IMR-90 (cell line): Measurements from ENCODE around the gene UBE3A. TPM values are rescaled to one million over a fixed set of nuclear protein-coding genes. Genes with fewer than 3 reads are reported as not detected.

Source experiments
- ATAC-seq: fragments of 200-7000 bp; cut with Tn5 transposase; 2 replicates; pipeline ENCODE4 v1.9.1; 2020; ENCODE audit warnings: low read depth, mild to moderate bottlenecking, moderate library complexity
- BruUV-seq: library from RNA; stranded (reverse); fragments of 400-500 nt; replicated peaks from 2 replicates; lab custom pipeline; 2021; lab: Mats Ljungman, UMichigan
- CTCF ChIA-PET: fragments of 300-600 bp; formaldehyde crosslinking; extraction: SDS; loops from one replicate; lab custom pipeline; 2021; ENCODE audit warnings: antibody characterized with exemption; lab: Yijun Ruan, JAX
- POLR2A ChIA-PET: fragments of 300-600 bp; sonication (Branson Sonifier 250); formaldehyde crosslinking; loops from one replicate; lab custom pipeline; 2022; ENCODE audit warnings: antibody characterized with exemption; ENCODE audit not compliant: unreplicated experiment; lab: Charles Lee
- DNase-seq: peaks from one replicate; pipeline ENCODE4 v3.0.0; 2013
- H2AFZ ChIP-seq: replicated peaks from 2 replicates; pipeline ENCODE3; 2013; ENCODE audit warnings: low read length, mild to moderate bottlenecking; ENCODE audit not compliant: poor library complexity
- H2AK5ac ChIP-seq: 2 replicates; pipeline ENCODE4 v1.6.1; 2013; ENCODE audit warnings: low read depth, low read length, inconsistent platforms
- H2AK9ac ChIP-seq: replicated peaks from 2 replicates; pipeline ENCODE3; 2013; ENCODE audit warnings: mild to moderate bottlenecking, low read depth, low read length, moderate library complexity; ENCODE audit not compliant: poor library complexity
- H2BK120ac ChIP-seq: 2 replicates; pipeline ENCODE4 v1.6.1; 2013; ENCODE audit warnings: low read depth, low read length, inconsistent platforms
- H2BK15ac ChIP-seq: 3 replicates; pipeline ENCODE4 v1.6.1; 2013; ENCODE audit warnings: low read depth, low read length, inconsistent platforms
- H2BK20ac ChIP-seq: 2 replicates; pipeline ENCODE4 v1.6.1; 2013; ENCODE audit warnings: low read depth, mild to moderate bottlenecking, inconsistent platforms, low read length, moderate library complexity
- H2BK5ac ChIP-seq: 2 replicates; pipeline ENCODE4 v1.6.1; 2013; ENCODE audit warnings: mild to moderate bottlenecking, low read depth, low read length, inconsistent platforms; ENCODE audit not compliant: poor library complexity, severe bottlenecking
- H3K14ac ChIP-seq: replicated peaks from 2 replicates; pipeline ENCODE4 v1.6.1; 2013; ENCODE audit warnings: low read depth, low read length, inconsistent platforms
- H3K18ac ChIP-seq: 2 replicates; pipeline ENCODE4 v1.6.1; 2013; ENCODE audit warnings: low read depth, low read length, control low read depth
- H3K23ac ChIP-seq: 2 replicates; pipeline ENCODE4 v1.6.1; 2013; ENCODE audit warnings: low read depth, low read length, inconsistent platforms
- H3K27ac ChIP-seq: 2 replicates; pipeline ENCODE4 v1.5.1; 2013; ENCODE audit warnings: mild to moderate bottlenecking, control low read depth, low read length; ENCODE audit not compliant: insufficient read depth
- H3K27me3 ChIP-seq: 2 replicates; pipeline ENCODE4 v1.6.1; 2013; ENCODE audit warnings: low read length; ENCODE audit not compliant: control insufficient read depth, insufficient read depth
- H3K36me3 ChIP-seq: 2 replicates; pipeline ENCODE4 v1.6.1; 2013; ENCODE audit warnings: low read length, mixed read lengths; ENCODE audit not compliant: control insufficient read depth, insufficient read depth
- H3K4ac ChIP-seq: 2 replicates; pipeline ENCODE4 v1.6.1; 2013; ENCODE audit warnings: low read depth, low read length, inconsistent platforms
- H3K4me1 ChIP-seq: 2 replicates; pipeline ENCODE4 v1.6.1; 2013; ENCODE audit warnings: low read length, mixed read lengths; ENCODE audit not compliant: control insufficient read depth, insufficient read depth
- H3K4me2 ChIP-seq: 2 replicates; pipeline ENCODE4 v1.6.1; 2013; ENCODE audit warnings: low read depth, mild to moderate bottlenecking, control low read depth, low read length, moderate library complexity
- H3K4me3 ChIP-seq: 2 replicates; pipeline ENCODE4 v1.5.1; 2013; ENCODE audit warnings: low read depth, mild to moderate bottlenecking, control low read depth, low read length, moderate library complexity; ENCODE audit not compliant: insufficient read depth
- H3K56ac ChIP-seq: 2 replicates; pipeline ENCODE4 v1.6.1; 2013; ENCODE audit warnings: low read length, inconsistent platforms; ENCODE audit not compliant: insufficient read depth; ENCODE audit errors: extremely low read depth
- H3K79me1 ChIP-seq, 2 experiments: 2 replicates each; pipeline ENCODE4 v1.6.1; 2013; ENCODE audit warnings: low read length in 2 of 2, inconsistent platforms in 1 of 2, low read depth in 1 of 2
- H3K9ac ChIP-seq: 2 replicates; pipeline ENCODE4 v1.6.1; 2013; ENCODE audit warnings: low read depth, low read length, control low read depth
- H3K9me1 ChIP-seq: 2 replicates; pipeline ENCODE4 v1.6.1; 2013; ENCODE audit warnings: low read length, inconsistent platforms; ENCODE audit not compliant: insufficient read depth
- H3K9me3 ChIP-seq: 2 replicates; pipeline ENCODE4 v1.6.1; 2013; ENCODE audit warnings: low read length; ENCODE audit not compliant: control insufficient read depth, insufficient read depth
- H4K20me1 ChIP-seq: 2 replicates; pipeline ENCODE4 v1.6.1; 2013; ENCODE audit warnings: low read length, inconsistent platforms; ENCODE audit not compliant: insufficient read depth
- H4K5ac ChIP-seq: 2 replicates; pipeline ENCODE4 v1.6.1; 2013; ENCODE audit warnings: mild to moderate bottlenecking, low read depth, low read length, control low read depth
- H4K8ac ChIP-seq, 2 experiments: 2 replicates each; pipeline ENCODE4 v1.6.1; 2013; ENCODE audit warnings: low read depth in 2 of 2, low read length in 2 of 2, control low read depth in 1 of 2, inconsistent platforms in 1 of 2
- H4K91ac ChIP-seq: 2 replicates; pipeline ENCODE4 v1.6.1; 2013; ENCODE audit warnings: low read depth, low read length, inconsistent platforms; ENCODE audit not compliant: insufficient read depth
- BHLHE40 ChIP-seq: fragments of 150-350 bp; IDR thresholded peaks from 2 replicates; pipeline ENCODE4 v1.6.1; 2016; ENCODE audit warnings: mild to moderate bottlenecking, low read depth, low read length
- CEBPB ChIP-seq: IDR thresholded peaks from 2 replicates; pipeline ENCODE4 v1.6.1; 2012; ENCODE audit warnings: low read depth, low read length, improper control_type of control experiment
- CHD1 ChIP-seq: IDR thresholded peaks from 2 replicates; pipeline ENCODE4 v1.6.1; 2012; ENCODE audit warnings: low read depth, low read length, improper control_type of control experiment
- ELK1 ChIP-seq: fragments of 150-350 bp; IDR thresholded peaks from 2 replicates; pipeline ENCODE4 v1.6.1; 2016; ENCODE audit warnings: low read depth, mild to moderate bottlenecking, low read length, moderate library complexity, borderline replicate concordance
- FOS ChIP-seq: fragments of 150-350 bp; IDR thresholded peaks from 2 replicates; pipeline ENCODE4 v1.6.1; 2016; ENCODE audit warnings: low read depth, low read length
- MAFK ChIP-seq: IDR thresholded peaks from 2 replicates; pipeline ENCODE4 v1.6.1; 2012; ENCODE audit warnings: low read depth, low read length, improper control_type of control experiment
- MAZ ChIP-seq: IDR thresholded peaks from 2 replicates; pipeline ENCODE4 v1.6.1; 2012; ENCODE audit warnings: low read depth, mild to moderate bottlenecking, low read length, improper control_type of control experiment, moderate library complexity, borderline replicate concordance
- MXI1 ChIP-seq: IDR thresholded peaks from 2 replicates; pipeline ENCODE4 v1.6.1; 2012; ENCODE audit warnings: low read depth, mild to moderate bottlenecking, low read length, moderate library complexity, borderline replicate concordance
- NFE2L2 ChIP-seq: fragments of 150-350 bp; IDR thresholded peaks from 2 replicates; pipeline ENCODE4 v1.6.1; 2016; ENCODE audit warnings: low read depth, mild to moderate bottlenecking, low read length
- POLR2A ChIP-seq: IDR thresholded peaks from 2 replicates; pipeline ENCODE4 v1.6.1; 2012; ENCODE audit warnings: mild to moderate bottlenecking, low read depth, low read length
- RAD21 ChIP-seq: IDR thresholded peaks from 2 replicates; pipeline ENCODE4 v1.6.1; 2012; ENCODE audit warnings: low read length, improper control_type of control experiment
- RCOR1 ChIP-seq: IDR thresholded peaks from 2 replicates; pipeline ENCODE4 v1.6.1; 2012; ENCODE audit warnings: mild to moderate bottlenecking, low read length, improper control_type of control experiment; ENCODE audit not compliant: insufficient replicate concordance
- RFX5 ChIP-seq: IDR thresholded peaks from 2 replicates; pipeline ENCODE4 v1.8.0; 2012; ENCODE audit warnings: low read depth, mild to moderate bottlenecking, low read length, moderate library complexity
- SMC3 ChIP-seq: fragments of 150-350 bp; IDR thresholded peaks from 2 replicates; pipeline ENCODE4 v1.6.1; 2016; ENCODE audit warnings: low read depth, mild to moderate bottlenecking, antibody characterized with exemption, low read length, moderate library complexity
- USF2 ChIP-seq: fragments of 150-350 bp; IDR thresholded peaks from 2 replicates; pipeline ENCODE4 v1.6.1; 2017; ENCODE audit warnings: mild to moderate bottlenecking, antibody characterized with exemption, low read length, low read depth
- dilution Hi-C: fragments of 300-500 bp; cut with HindIII; formaldehyde crosslinking; loops from one replicate; pipeline ENCODE4 v1.14.3; 2018; ENCODE audit warnings: low sequenced_read_pairs; ENCODE audit not compliant: unreplicated experiment
- in situ Hi-C: fragments of 300-500 bp; cut with MboI; formaldehyde crosslinking; loops from 3 replicates; pipeline ENCODE4 v1.14.3; 2019; ENCODE audit warnings: low sequenced_read_pairs, inconsistent platforms, mixed read lengths
- intact Hi-C: fragments of 100-400 bp; cut with micrococcal nuclease; formaldehyde crosslinking; loops from 2 replicates; pipeline ENCODE4 v1.10.0; 2022
- polyA plus RNA-seq, 3 experiments: library from polyadenylated mRNA; depleted of rRNA; stranded (reverse); fragments of >200 nt; gene quantifications; 2 replicates each; pipeline ENCODE4 v1.2.3, GENCODE V29; 2012; ENCODE audit warnings: low replicate concordance in 1 of 3
- total RNA-seq: library from RNA; depleted of rRNA; stranded (reverse); fragments of >200 nt; gene quantifications from 2 replicates; pipeline ENCODE4 v1.2.3, GENCODE V29; 2012
- TF ChIP-seq, protein P1 (sequence below): conservative IDR thresholded peaks from 2 replicates; pipeline ENCODE4 v1.5.1; 2012; ENCODE audit warnings: mild to moderate bottlenecking, low read depth, low read length, improper control_type of control experiment

The UBE3A gene
- total and polyA plus RNA-seq, 2 of the 4 experiments (the other 2 are of a cell fraction) = 19.3 to 53.2 TPM

DNA sequence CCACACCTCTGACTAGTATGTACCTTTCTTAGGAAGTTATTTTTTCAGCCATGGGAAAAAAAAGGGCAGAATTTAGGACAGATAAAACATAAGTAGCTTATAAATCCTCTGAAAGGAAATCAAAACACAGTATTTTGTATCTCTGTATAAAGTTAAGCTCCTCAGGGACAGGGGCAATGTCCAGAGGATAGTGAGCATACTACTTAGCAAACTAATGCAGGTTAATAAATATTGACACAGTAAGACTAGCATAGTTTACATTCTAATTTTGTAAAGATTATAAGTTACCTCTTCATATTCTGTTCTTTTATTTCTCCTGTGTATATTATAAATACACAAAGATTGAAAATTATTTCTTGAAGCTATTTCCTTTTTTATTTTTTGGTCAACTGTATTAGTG, 2.1 kb downstream of the UBE3A start:
- Histone ChIP-seq H4K8ac (no peak overlapping the region), H4K20me1 (peaks cover 60% of the 10 kb centered on the region), H3K18ac (no peak overlapping the region), H2AK9ac (no peak overlapping the region), H2AK5ac (no peak overlapping the region), H3K56ac (no peak overlapping the region), H3K79me1 (peaks cover 8 to 30% of the 10 kb centered on the region in 2 experiments; a peak in 3 of 4 replicates), H3K4me2 (peak overlapping the region; percentile 92), H2BK20ac (no peak overlapping the region), H3K9ac (no peak overlapping the region), H3K4me1 (peaks cover 3% of the 10 kb centered on the region; the same call in 1 of the 2 replicates), H2BK5ac (no peak overlapping the region), H3K27me3 (no peaks in the 10 kb centered on the region), H3K14ac (no peak overlapping the region), H3K9me1 (0 out of 2 replicates have a peak, but pooled peaks cover 4% of the 10 kb centered on the region), H2BK15ac (no peak overlapping the region), H2BK120ac (no peak overlapping the region), H3K9me3 (no peaks in the 10 kb centered on the region), H3K27ac (no peak overlapping the region), H4K91ac (no peak overlapping the region), H4K5ac (no peak overlapping the region), H3K4me3 (no peak overlapping the region), H3K23ac (no peak overlapping the region), H3K36me3 (no peaks in the 10 kb centered on the region), H2AFZ (no peak overlapping the region), H3K4ac (no peak overlapping the region)
- CTCF ChIA-PET = no interaction called here
- TF ChIP-seq RFX5 = no peak
- TF ChIP-seq POLR2A = no peak
- no peak for TF ChIP-seq USF2
- TF ChIP-seq BHLHE40 = no peak
- no peak for TF ChIP-seq CEBPB
- TF ChIP-seq RCOR1 = no peak
- no peak for TF ChIP-seq MXI1
- no peak for TF ChIP-seq SMC3
- TF ChIP-seq NFE2L2 = no peak
- no peak for TF ChIP-seq CHD1
- no peak for TF ChIP-seq MAFK
- TF ChIP-seq MAZ = no peak
- TF ChIP-seq RAD21 = no peak
- TF ChIP-seq FOS = no peak
- no peak for TF ChIP-seq ELK1
- TF ChIP-seq, protein P1, sequence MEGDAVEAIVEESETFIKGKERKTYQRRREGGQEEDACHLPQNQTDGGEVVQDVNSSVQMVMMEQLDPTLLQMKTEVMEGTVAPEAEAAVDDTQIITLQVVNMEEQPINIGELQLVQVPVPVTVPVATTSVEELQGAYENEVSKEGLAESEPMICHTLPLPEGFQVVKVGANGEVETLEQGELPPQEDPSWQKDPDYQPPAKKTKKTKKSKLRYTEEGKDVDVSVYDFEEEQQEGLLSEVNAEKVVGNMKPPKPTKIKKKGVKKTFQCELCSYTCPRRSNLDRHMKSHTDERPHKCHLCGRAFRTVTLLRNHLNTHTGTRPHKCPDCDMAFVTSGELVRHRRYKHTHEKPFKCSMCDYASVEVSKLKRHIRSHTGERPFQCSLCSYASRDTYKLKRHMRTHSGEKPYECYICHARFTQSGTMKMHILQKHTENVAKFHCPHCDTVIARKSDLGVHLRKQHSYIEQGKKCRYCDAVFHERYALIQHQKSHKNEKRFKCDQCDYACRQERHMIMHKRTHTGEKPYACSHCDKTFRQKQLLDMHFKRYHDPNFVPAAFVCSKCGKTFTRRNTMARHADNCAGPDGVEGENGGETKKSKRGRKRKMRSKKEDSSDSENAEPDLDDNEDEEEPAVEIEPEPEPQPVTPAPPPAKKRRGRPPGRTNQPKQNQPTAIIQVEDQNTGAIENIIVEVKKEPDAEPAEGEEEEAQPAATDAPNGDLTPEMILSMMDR = no peak
- dilution Hi-C loops = no loop called here
- no TSS peak for BruUV-seq
- DNase-seq = no peak
- ATAC-seq = no peak
- in situ Hi-C loops = loop anchor here (10.0 kb wide), 2 partner anchors 102 to 292 kb away; no protein-coding TSS in a partner anchor
- POLR2A ChIA-PET = no interaction called here
- intact Hi-C loops = loop anchor here (5.0 kb wide), 3 partner anchors 64 to 109 kb away; no protein-coding TSS in a partner anchor
